Measurements from ENCODE around the gene MAN1A2. TPM values are rescaled to one million over a fixed set of nuclear protein-coding genes. Genes with fewer than 3 reads are reported as not detected.
"Not testable (repeated sequence)": the region's sequence is repeated elsewhere in the genome, so short reads cannot be mapped to it uniquely, and the experiment has no call there.

The MAN1A2 gene
- total RNA-seq, 2 experiments from 2014 or later = 17.0 to 18.3 TPM

DNA sequence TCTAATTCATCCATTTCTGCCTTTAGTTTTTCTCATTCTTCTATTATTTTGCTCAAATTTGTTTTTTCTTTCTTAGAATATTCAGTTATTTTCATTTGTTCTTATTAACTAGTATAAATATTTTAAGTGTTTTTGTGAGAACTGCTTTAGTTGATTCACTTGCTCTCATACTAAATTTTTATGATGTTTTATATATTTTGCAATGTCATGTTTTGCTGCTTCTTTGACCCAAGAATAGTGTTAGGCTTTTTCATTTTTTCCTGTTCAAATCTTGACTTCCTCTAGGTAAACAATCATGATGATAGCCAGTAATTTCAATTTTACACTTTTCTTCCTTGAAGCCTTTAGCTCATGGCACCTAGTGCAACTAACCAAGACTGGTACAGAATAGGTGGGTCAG, 45.2 kb downstream of the MAN1A2 start:
- Mint-ChIP-seq H3K27me3 (no peaks in the 10 kb centered on the region), H3K9me3 (no peaks in the 10 kb centered on the region), H3K36me3 (peaks cover 39% of the 10 kb centered on the region), H3K27ac (no peak overlapping the region), H3K4me3 (no peak overlapping the region), H3K4me1 (peaks cover 18% of the 10 kb centered on the region)
- DNase-seq = no peak

DNA sequence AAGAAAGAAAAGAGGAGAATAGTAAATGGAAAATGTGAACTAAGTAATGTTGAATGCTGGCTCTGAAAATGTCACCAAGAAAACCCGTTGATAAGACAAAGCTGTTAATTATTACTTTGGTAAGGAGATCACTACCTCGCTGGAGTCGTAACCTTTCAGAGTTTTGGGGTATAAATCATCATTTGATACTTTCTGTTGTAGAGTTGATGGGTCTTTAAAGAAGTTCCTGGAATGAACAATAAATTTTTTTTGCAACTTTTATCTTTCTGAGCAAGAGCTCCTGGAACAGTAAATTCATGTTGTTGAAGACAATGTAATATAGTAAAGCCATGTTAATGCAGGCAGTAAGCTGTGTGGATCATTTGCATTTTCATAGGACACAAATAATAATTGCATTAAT, 46.2 kb downstream of the MAN1A2 start:
- no peaks in the 10 kb centered on the region for H3K9me3 Mint-ChIP-seq
- H3K36me3 Mint-ChIP-seq = peaks cover 37% of the 10 kb centered on the region
- no peak overlapping the region for H3K4me3 Mint-ChIP-seq
- H3K27me3 Mint-ChIP-seq = no peaks in the 10 kb centered on the region
- DNase-seq = no peak
- H3K27ac Mint-ChIP-seq = no peak overlapping the region
- H3K4me1 Mint-ChIP-seq = peaks cover 17% of the 10 kb centered on the region

DNA sequence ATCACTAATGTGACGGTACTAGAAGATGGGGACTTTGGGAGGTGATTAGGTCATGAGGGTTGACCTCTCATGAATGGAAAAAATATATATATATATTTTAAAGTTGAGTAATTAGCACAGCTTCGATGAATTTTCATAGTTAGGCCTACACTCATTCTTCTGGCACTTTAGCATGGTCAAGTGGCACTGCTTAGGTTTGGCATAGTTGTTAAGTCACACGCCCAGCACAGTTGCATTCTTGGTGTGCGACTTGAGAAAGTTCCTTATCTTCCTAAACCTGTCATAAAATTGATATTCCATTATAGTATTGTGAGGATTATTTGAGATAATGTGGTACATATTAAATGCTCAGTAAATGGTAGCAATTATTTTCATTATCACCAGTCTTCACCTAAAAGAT, 47.7 kb downstream of the MAN1A2 start:
- Mint-ChIP-seq H3K27ac (no peak overlapping the region), H3K4me3 (no peak overlapping the region), H3K27me3 (no peaks in the 10 kb centered on the region), H3K36me3 (peaks cover 36% of the 10 kb centered on the region), H3K9me3 (no peaks in the 10 kb centered on the region), H3K4me1 (peaks cover 18% of the 10 kb centered on the region)
- no peak for DNase-seq

DNA sequence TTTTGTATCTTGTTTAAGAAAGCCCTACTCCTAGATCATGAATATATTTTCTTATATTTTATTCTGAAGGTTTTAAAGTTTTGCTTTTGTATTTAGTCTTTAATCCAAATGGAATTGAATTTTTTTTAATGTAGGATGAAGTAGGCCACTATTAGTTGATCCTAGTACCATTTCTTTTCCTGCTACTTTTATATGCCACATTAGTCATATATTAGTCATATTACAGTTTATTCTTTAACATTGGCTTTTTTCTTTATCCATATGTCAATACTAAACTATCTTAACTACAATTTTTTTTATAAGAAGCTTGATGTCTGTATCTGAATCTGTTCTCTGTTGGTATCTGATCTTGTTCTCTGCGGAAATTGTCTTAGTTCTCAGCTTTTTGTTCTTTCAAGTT, 48.8 kb downstream of the MAN1A2 start:
- Mint-ChIP-seq H3K4me3 (no peak overlapping the region), H3K27me3 (no peaks in the 10 kb centered on the region), H3K4me1 (peaks cover 21% of the 10 kb centered on the region), H3K27ac (no peak overlapping the region), H3K36me3 (peaks cover 35% of the 10 kb centered on the region), H3K9me3 (no peaks in the 10 kb centered on the region)
- no peak for DNase-seq

DNA sequence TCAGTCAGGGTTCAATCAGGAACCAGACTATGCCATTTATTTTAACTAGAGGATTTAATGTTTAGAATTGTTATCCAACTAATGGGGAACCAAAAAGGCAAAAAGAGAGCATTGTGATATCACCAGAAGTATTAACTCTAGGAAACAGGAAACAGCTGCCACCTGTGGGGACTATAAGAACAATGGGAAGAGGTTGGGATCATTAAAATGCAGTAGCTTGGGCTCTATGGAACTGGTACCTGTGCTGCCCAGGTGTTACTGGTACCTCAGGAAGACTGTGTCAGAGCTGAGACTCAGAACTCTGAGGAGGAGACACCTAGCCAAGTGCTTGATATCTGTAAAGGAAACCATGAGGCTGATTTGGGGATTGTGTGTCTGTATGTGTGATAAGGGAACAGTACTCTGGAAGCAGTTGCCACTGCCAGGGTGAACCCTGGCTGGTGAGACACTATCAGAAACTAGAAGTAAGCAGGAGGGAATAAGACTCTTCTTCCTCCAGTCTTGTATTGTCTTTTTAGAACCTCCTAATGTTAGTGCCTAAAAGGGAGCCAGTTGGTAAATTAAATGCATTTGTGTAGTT, 49.4 kb downstream of the MAN1A2 start:
- Mint-ChIP-seq H3K4me3 (no peak overlapping the region), H3K36me3 (peaks cover 31% of the 10 kb centered on the region), H3K4me1 (peaks cover 21% of the 10 kb centered on the region), H3K27me3 (no peaks in the 10 kb centered on the region), H3K27ac (no peak overlapping the region), H3K9me3 (no peaks in the 10 kb centered on the region)
- DNase-seq = no peak

DNA sequence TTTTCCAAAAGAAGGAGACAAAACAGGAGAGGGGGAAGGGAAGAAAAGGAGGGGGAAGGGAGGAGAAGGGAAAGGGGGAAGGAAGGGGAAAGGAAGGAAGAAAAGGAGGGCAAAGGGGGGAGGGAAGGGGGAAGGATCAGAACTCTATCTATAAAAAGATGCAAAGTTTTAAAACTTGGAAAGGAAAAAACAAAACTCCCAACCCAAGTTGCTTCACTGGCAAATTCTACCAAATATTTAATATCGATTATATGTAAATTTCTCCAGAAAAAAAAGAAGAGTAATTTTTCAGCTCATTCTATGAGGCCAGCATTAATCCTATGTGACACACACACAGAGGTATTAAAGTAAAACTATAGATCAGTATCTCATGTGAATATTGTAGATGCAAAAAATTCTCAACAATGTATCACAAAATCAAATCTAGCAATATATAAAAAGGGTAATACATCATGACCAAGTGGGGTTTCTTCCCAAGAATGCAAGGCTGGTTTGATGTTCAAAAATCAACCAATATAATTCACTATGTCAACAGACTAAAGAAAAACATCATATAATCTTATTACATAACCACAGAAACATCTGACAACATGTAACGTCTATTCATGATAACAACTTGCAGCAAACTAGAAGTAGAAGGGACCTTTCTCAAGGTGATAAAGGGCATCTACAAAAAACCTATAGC, 57.9 kb downstream of the MAN1A2 start:
- Mint-ChIP-seq H3K27ac (no peak overlapping the region), H3K4me3 (no peak overlapping the region), H3K4me1 (peaks cover 3% of the 10 kb centered on the region), H3K27me3 (no peaks in the 10 kb centered on the region), H3K9me3 (peaks cover 14% of the 10 kb centered on the region), H3K36me3 (peaks cover 34% of the 10 kb centered on the region)
- DNase-seq = no peak

DNA sequence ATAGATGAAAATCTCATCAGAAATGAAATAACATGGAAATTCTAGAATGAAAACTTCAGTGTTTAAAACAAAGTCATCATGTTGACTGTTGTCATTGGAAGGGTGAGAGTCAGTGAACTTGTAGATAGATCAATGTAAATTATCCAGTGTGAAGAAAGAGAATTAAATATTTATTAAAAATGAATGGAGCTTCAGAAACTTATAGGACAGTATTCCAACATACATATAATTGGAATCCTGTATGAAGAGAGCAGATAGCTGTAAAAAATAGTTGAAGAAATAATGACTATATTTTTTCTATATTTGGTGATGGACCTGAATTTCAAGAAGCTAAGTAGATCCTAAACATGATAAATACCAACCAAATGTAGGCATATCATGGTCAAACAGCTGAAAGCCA, 60.0 kb downstream of the MAN1A2 start:
- Mint-ChIP-seq H3K27ac (no peak overlapping the region), H3K4me1 (no peaks in the 10 kb centered on the region), H3K36me3 (peaks cover 32% of the 10 kb centered on the region), H3K4me3 (no peak overlapping the region), H3K27me3 (no peaks in the 10 kb centered on the region), H3K9me3 (peaks cover 14% of the 10 kb centered on the region)
- DNase-seq = no peak

DNA sequence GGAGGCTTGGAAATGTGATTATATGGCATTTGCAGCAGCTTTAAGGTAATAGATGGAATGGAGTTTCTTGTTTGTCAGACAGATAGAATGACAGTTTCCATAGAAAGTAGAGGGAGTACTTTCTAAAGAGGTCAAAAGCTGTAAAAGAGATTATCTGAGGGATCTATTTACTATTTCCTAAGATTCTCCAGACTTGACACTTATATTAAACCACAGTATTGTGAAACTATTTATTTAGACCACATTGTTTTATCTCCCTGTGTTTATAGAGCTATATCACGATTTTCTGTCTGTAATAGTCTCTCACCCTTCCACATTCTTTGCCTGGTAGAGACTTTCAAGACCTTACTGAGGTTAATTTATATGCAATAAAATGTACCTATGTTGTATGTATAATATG, 66.7 kb downstream of the MAN1A2 start:
- no peaks in the 10 kb centered on the region for H3K36me3 Mint-ChIP-seq
- no peak overlapping the region for H3K4me3 Mint-ChIP-seq
- no peak overlapping the region for H3K27ac Mint-ChIP-seq
- DNase-seq = no peak
- H3K27me3 Mint-ChIP-seq = no peaks in the 10 kb centered on the region
- peaks cover 1% of the 10 kb centered on the region for H3K4me1 Mint-ChIP-seq
- no peaks in the 10 kb centered on the region for H3K9me3 Mint-ChIP-seq

DNA sequence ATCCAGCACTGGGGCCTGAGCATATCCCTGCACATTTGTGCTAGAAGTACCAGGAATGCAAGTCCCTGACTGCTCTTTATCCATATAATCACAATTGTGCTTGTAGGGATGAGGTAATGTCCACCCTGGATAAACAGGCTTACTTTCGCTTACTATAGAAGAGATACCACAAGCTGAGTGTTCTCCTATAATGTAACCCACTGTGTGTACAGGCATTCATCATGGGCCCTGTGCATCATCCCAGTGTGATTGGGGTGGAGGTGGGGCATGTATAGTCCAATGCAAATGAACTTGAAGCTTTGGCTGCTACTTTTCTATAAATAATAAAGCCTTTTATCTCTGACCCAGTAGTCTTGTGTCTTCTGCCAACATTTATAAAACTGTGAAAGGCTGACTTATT, 69.3 kb downstream of the MAN1A2 start:
- no peaks in the 10 kb centered on the region for H3K36me3 Mint-ChIP-seq
- no peaks in the 10 kb centered on the region for H3K27me3 Mint-ChIP-seq
- H3K4me3 Mint-ChIP-seq = no peak overlapping the region
- no peak overlapping the region for H3K27ac Mint-ChIP-seq
- DNase-seq = no peak
- peaks cover 1% of the 10 kb centered on the region for H3K4me1 Mint-ChIP-seq
- H3K9me3 Mint-ChIP-seq = no peaks in the 10 kb centered on the region

DNA sequence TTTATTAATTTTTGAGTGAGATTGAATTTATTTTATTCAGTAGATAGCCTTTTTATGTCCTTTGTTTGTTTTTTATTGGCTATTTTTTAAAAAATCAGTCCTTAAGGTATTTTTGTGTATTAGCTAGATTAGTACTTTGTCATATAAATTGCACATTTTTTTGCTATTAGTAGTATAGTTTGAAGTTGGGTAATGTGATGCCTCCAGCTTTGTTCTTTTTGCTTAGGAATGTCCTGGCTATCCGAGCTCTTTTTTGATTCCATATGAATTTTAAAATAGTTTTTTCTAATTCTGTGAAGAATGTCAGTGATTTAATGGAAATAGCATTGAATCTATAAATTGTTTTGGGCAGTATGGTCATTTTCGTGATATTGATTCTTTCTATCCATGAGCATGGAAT, 80.4 kb downstream of the MAN1A2 start:
- peaks cover 65% of the 10 kb centered on the region for H3K36me3 Mint-ChIP-seq

DNA sequence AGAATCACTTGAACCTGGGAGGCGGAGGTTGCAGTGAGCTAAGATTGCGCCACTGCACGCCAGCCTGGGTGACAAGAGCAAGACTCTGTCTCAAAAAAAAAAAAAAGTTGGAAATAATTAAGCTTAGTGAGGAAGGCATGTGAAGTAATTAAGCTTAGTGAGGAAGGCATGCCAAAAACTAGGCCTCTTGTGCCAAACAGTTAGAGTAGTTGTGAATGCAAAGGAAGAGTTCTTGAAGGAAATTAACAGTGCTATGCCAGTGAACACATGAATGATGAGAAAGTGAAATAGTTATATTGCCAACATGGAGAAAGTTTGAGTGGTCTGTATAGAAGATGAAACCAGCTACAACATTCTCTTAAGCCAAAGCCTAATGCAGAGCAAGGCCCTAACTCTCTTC, 85.0 kb downstream of the MAN1A2 start:
- Mint-ChIP-seq H3K9me3 (peaks cover 7% of the 10 kb centered on the region), H3K4me1 (no peaks in the 10 kb centered on the region), H3K27me3 (no peaks in the 10 kb centered on the region), H3K4me3 (no peak overlapping the region), H3K27ac (no peak overlapping the region), H3K36me3 (peaks cover 45% of the 10 kb centered on the region)
- no peak for DNase-seq

More for the DNA sequence above, 80.4 kb downstream of the MAN1A2 start:
- Mint-ChIP-seq H3K9me3 (peaks cover 14% of the 10 kb centered on the region), H3K27ac (no peak overlapping the region), H3K4me3 (no peak overlapping the region), H3K27me3 (no peaks in the 10 kb centered on the region), H3K4me1 (no peaks in the 10 kb centered on the region)
- DNase-seq = no peak

DNA sequence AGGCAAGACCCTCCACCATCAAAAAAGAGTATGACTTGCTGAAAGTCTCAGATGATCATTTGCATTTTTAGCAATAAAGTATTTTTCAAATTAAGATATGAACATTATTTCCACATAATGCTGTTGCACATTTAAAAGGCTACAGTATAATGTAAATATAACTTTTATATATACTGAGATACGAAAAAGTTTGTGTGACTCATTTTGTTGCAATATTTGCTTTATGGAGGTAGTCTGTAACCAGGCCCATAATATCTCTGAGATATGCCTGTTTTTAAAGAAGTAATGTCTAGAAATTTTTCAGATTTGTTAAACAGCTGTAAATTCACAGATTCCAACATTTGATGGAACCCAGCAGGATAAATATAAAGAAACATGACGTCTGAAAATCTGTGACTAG, 86.7 kb downstream of the MAN1A2 start:
- H3K4me1 Mint-ChIP-seq = no peaks in the 10 kb centered on the region
- H3K27me3 Mint-ChIP-seq = no peaks in the 10 kb centered on the region
- no peak overlapping the region for H3K4me3 Mint-ChIP-seq
- no peak overlapping the region for H3K27ac Mint-ChIP-seq
- peaks cover 34% of the 10 kb centered on the region for H3K36me3 Mint-ChIP-seq
- no peak for DNase-seq
- H3K9me3 Mint-ChIP-seq = peaks cover 7% of the 10 kb centered on the region

DNA sequence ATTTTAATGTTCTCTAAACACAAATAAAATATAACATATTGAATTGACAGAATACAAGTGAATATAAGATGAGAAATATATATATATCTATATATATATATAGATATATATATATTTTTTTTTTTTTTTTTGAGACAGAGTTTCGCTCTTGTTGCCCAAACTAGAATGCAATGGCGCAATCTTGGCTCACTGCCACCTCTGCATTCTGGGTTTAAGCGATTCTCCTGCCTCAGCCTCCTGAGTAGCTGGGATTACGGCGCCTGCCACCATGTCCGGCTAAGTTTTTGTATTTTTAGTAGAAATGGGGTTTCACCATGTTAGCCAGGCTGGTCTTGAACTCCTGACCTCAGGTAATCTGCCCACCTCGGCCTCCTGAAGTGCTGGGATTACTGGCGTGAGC, 91.2 kb downstream of the MAN1A2 start:
- not testable (repeated sequence) for H3K4me3 Mint-ChIP-seq, H3K9me3 Mint-ChIP-seq, H3K4me1 Mint-ChIP-seq, H3K27me3 Mint-ChIP-seq, DNase-seq, H3K36me3 Mint-ChIP-seq, H3K27ac Mint-ChIP-seq

DNA sequence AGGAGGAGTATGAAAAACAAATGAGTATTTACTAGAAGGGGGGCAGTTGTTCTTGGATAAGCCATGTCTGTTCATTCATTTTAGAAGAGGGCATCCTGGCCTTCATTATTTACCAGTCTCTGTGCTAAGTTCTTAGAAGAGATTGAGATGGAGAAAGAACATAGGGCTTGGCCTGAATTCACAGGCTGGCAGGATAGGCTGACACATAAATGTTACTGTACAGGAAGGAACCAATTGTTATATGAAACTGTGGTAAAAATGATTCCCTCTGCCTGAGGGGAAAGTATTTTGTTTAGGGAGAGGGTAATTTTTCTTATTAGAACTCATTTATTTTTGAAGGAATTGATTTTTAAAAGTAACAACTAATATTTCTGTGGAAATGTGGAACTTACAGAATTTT, 99.5 kb downstream of the MAN1A2 start:
- no peak overlapping the region for H3K27ac Mint-ChIP-seq
- DNase-seq = no peak
- peaks cover 28% of the 10 kb centered on the region for H3K36me3 Mint-ChIP-seq
- H3K4me3 Mint-ChIP-seq = no peak overlapping the region
- no peaks in the 10 kb centered on the region for H3K27me3 Mint-ChIP-seq
- no peaks in the 10 kb centered on the region for H3K4me1 Mint-ChIP-seq
- H3K9me3 Mint-ChIP-seq = peaks cover 2% of the 10 kb centered on the region

DNA sequence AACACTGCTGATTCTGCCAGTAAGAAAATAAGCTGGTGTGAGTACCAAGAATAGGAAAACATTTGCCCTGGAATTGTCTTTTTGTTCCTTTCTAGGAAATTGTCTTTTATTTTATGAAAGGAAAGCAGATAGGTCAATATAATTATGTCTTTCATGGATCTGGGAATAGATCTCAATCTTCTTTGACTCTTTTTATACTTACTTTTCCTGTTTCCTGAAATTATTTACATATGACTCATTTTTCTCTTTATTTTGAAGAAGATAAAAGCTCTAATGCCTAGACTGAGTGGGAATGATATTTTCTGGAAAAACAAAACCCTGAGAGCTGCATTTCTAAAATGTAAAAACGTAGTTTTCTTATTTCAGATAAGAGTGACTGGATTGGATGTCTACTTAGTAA, 100.1 kb downstream of the MAN1A2 start:
- peaks cover 2% of the 10 kb centered on the region for H3K9me3 Mint-ChIP-seq
- no peak for DNase-seq
- no peak overlapping the region for H3K27ac Mint-ChIP-seq
- no peaks in the 10 kb centered on the region for H3K27me3 Mint-ChIP-seq
- H3K4me1 Mint-ChIP-seq = no peaks in the 10 kb centered on the region
- peaks cover 28% of the 10 kb centered on the region for H3K36me3 Mint-ChIP-seq
- no peak overlapping the region for H3K4me3 Mint-ChIP-seq

DNA sequence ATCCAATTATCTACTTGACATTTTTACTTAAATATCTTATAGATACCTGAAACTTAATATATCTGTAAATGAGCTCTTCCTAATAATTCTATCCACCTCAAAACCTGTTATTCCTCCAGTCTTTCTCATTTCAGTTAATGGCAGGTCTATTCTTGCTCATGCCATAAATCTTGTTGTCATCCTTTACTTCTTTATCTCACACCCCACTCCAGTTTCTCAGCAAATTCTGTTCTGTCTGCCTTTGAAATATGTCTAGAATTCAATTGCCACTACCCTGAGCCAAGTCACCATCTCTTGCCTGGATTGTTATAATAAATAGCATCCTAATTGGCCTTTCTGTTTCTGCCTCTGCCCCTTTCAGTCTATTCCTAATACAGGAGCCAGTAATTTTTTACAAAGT, 105.8 kb downstream of the MAN1A2 start:
- DNase-seq = no peak
- Mint-ChIP-seq H3K36me3 (peaks cover 58% of the 10 kb centered on the region), H3K9me3 (peaks cover 10% of the 10 kb centered on the region), H3K27ac (no peak overlapping the region), H3K4me3 (no peak overlapping the region), H3K4me1 (no peaks in the 10 kb centered on the region), H3K27me3 (no peaks in the 10 kb centered on the region)
